ENCODE measurements around the gene ZNF669.

DNA sequence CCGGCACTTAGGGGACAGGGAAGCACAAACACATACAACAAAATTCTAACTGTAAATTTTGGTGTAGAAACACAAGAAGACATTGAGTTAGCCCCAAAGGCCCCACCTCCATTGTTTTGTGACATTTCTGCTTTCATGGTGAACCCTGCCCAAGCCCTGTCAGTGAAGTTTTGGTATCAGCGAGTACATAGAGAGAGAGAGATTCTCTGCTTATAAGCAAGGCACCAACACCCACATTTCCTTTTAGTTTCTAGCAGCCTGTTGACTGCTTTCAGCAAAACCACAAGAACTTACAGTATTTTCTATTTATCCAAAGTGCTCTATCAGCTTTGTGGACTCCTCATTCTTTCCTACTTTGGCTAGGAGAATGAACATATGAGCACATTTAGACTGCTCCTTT is 43.6 kb upstream of the ZNF669 start:
- TF ChIP-seq, protein P1, sequence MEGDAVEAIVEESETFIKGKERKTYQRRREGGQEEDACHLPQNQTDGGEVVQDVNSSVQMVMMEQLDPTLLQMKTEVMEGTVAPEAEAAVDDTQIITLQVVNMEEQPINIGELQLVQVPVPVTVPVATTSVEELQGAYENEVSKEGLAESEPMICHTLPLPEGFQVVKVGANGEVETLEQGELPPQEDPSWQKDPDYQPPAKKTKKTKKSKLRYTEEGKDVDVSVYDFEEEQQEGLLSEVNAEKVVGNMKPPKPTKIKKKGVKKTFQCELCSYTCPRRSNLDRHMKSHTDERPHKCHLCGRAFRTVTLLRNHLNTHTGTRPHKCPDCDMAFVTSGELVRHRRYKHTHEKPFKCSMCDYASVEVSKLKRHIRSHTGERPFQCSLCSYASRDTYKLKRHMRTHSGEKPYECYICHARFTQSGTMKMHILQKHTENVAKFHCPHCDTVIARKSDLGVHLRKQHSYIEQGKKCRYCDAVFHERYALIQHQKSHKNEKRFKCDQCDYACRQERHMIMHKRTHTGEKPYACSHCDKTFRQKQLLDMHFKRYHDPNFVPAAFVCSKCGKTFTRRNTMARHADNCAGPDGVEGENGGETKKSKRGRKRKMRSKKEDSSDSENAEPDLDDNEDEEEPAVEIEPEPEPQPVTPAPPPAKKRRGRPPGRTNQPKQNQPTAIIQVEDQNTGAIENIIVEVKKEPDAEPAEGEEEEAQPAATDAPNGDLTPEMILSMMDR (IDR thresholded peaks at IDR 0.05 in 4 of 5, conservative IDR thresholded peaks at IDR 0.05 in 1 of 5): no peak
- no peak for TF ChIP-seq POLR2A (IDR thresholded peaks at IDR 0.05)

Measured in gastrocnemius medialis (tissue), 4 donors.